ENCODE data around the gene FAM236C. TPM values are rescaled to one million over a fixed set of nuclear protein-coding genes. Genes with fewer than 3 reads are reported as not detected.
"Not testable (repeated sequence)": the region's sequence is repeated elsewhere in the genome, so short reads cannot be mapped to it uniquely, and the experiment has no call there.

The FAM236C gene
- polyA plus RNA-seq (2013, experiment 1 of 2; ENCODE audit: insufficient read length) = not detected
- not detected for polyA plus RNA-seq (2013, experiment 2 of 2; ENCODE audit: insufficient read length)

DNA sequence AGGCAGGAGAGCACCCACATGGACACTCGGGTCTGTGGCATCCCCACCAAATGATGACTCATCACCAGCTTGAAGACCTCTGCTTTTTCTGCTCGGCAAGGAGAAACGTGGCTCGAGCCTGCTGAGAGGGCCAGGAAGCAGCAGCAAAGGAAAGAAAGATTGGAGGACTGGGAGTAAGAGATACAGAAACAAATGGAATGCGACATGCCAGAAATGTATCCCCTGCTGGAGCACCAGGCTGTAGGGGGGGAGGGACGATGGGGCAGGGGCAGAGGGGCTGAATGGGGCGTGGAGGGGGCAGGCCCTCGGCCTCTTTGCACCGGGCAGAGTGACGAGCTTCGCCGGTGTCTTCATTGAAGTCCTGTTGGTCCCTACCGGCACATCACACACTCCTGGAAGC lies at the start of gene FAM236C:
Gene FAM236C (plus strand): TSS at position 301 of the 400 bp plus-strand sequence. CDS start 100 bp downstream, outside the sequence.
- not testable (repeated sequence) for DNase-seq

DNA sequence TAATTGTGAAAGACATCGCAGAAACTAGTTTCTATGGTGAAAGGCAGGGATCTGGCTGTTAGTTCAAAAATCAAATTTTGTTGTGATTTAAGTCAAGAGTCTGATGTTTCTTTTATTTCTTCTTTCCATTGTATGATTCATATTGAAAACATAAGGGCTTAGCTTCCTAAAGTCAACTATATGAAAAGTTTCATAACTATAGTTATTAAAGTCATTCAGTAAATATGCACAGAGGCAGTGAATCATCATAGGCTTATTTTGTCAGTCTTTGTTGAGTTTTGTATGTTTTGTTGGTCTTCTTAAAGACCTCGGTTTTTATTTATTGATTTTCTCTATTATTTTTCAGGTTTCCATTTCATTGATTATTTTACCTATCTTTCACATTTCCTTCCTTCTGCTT lies 29.5 kb upstream of the FAM236C start:
- DNase-seq = not testable (repeated sequence)

DNA sequence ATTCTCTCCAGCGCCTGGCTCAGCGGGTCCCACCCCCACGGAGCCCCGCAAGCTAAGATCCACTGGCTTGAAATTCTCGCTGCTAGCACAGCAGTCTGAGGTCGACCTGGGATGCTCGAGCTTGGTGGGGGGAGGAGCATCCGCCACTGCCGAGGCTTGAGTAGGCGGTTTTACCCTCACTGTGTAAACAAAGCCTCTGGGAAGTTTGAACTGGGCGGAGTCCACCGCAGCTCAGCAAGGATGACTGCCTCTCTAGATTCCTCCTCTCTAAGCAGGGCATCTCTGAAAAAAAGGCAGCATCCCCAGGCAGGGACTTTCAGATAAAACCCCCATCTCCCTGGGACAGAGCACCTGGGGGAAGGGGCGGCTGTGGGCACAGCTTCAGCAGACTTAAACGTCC lies 22.7 kb upstream of the FAM236C start:
- DNase-seq = not testable (repeated sequence)

- DNase-seq = not testable (repeated sequence)
Observed at GRCh38 chrX:72916096-72916495, 3.7 kb downstream of the FAM236C start.

DNA sequence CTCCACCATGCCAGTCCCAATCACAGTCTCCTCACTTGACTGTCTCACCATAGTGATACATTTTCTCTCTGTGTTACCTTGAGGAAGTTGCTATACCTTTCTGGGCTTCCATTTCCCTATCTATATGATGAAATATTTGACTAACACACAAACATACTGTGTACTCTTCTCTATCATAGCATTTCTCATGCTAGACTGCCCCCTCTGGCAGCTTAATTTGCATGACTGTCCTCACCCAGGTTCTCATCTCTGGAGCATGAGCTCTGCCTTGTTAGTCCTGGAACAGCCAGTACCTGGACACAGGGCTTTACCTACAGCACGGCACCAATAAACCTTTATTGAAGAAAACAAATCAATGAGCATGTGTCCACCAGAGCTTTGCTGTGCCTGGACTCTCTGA lies 19.9 kb downstream of the FAM236C start:
- not testable (repeated sequence) for DNase-seq

DNA sequence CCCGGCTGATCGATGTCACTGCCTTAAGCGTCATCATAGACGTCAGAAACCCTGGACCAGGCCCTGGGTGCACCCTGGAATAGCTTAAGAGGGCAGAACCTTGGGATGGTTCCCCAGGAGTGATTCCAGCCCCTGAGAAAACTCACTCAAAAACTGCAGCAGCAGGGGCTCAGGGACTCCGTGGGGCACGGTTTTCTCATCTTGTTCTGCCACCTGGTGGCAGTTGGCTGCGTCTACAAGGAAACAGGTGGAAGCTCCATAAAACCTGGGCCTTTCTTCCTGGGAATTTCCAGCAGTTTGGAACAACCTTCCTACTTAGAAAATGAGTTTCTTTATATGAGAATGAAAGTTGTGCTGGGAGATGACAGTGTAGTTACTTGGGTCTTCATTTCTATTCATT lies 24.0 kb downstream of the FAM236C start:
- DNase-seq = not testable (repeated sequence)

DNA sequence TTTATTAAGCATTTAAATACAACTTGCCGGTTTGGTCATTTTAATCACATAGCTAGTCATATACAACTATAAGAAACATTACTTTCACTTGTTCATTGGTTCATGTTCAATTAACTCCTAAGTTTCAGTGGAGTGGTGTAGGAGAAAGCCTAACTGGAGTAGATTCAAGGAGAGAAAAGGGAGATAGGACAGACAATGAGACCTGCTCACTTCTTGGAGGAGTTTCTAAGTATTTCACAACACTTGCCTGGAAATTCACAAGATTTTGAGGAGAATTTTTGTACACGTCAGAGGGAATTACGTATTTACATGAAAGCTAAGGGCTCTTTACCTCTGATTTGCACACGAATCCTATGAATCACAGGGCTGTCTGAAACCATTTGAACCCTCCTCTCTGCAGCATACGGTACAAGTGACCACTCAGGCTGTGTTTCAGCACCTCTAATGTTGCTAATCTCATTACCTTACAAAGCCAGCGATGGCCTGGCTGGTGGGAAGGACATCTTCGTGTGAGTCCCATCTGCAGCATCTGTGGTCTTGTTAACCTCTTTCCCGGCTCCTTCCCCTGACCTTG lies 24.6 kb downstream of the FAM236C start:
- DNase-seq = not testable (repeated sequence)

DNA sequence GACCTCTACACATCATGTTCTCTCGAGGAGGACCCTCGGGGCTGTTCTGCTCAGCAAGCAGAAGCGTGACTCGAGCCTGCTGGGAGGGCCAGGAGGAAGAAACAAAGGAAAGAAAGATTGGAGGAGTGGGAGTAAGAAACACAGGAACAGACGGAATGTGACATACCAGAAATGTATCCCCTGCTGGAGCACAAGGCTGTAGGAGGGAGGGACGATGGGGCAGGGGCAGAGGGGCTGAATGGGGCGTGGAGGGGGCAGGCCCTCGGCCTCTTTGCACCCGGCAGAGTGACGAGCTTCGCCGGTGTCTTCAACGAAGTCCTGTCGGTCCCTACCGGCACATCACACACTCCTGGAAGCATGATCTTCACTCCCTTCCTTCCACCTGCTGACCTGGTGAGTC lies 25.5 kb downstream of the FAM236C start, which contains the start of gene FAM236A:
Gene FAM236A (plus strand): TSS at position 301 of the 400 bp plus-strand sequence. CDS start 57 bp downstream, at position 358.
- not testable (repeated sequence) for DNase-seq

GRCh38 chrX:72942272-72942671 lies 29.9 kb downstream of the FAM236C start:
- DNase-seq = not testable (repeated sequence)

DNA sequence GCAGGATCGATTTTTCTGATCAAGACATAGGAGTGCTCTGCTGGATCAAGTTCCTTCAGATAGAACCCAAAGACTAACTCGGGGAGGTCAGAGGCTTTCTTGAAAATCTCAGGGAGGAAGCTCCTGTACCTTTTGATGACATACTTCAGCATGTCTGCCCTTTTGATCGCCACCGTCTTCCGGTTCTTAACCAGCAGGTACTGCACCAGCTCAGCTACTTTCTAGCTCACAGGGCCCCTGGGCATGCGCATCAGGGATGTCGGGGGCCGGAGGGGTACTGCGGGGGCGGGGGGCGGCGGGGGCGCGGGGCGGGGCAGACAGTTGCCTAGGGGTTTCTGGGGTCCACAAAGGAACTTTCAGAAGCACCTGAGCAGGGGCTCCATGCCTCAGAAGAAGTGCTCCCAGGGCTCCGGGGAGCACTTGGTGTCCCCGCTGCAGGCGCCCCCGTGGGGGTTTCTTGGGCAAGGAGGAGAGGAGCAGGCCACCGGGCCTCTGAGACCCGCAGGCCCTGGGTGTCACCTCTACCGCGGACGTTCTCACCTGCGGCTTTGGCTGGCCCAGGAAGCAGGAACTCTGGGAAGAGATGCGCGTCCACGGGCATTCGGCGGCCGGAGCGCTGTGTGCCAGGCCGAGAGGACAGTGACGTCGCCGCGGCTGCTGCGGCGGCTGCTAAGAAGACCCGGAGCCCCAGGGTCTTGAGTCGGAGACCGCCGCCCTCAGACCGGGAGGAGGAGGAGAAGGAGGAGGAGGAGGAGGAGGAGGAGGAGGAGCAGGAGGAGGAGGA lies 30.8 kb downstream of the FAM236C start:
- DNase-seq = not testable (repeated sequence)

- DNase-seq = not testable (repeated sequence)
Observed at GRCh38 chrX:72943819-72944169, 31.4 kb downstream of the FAM236C start, which contains the start of gene DMRTC1. TSS of gene DMRTC1 (minus strand) at chrX:72943837. CDS start at chrX:72875694, 68,143 bp downstream.

- DNase-seq = not testable (repeated sequence)
Observed at GRCh38 chrX:72959971-72960370, 47.6 kb downstream of the FAM236C start.

Measured in fibroblast of skin of scalp (primary cell).